PC-3 (cell line): Measurements from ENCODE around the gene BRINP2.

ENCODE experiments used
- EZH2 ChIP-seq: fragments of 300-600 bp; sonication (generic); IDR thresholded peaks from one replicate; pipeline ENCODE4 v1.6.1; 2017; ENCODE audit warnings: antibody characterized with exemption, mild to moderate bottlenecking, low read length; ENCODE audit not compliant: unreplicated experiment
- EZH2phosphoT487 ChIP-seq: fragments of 300-600 bp; sonication (generic); IDR thresholded peaks from 2 replicates; pipeline ENCODE4 v1.6.1; 2018; ENCODE audit warnings: mild to moderate bottlenecking, antibody characterized with exemption, low read length, borderline replicate concordance
- TF ChIP-seq, protein P1 (sequence below): fragments of 300-600 bp; sonication (generic); conservative IDR thresholded peaks from 2 replicates; pipeline ENCODE4 v1.5.1; 2017; ENCODE audit warnings: antibody characterized with exemption, low read depth, mild to moderate bottlenecking, low read length

- TF ChIP-seq, protein P1, sequence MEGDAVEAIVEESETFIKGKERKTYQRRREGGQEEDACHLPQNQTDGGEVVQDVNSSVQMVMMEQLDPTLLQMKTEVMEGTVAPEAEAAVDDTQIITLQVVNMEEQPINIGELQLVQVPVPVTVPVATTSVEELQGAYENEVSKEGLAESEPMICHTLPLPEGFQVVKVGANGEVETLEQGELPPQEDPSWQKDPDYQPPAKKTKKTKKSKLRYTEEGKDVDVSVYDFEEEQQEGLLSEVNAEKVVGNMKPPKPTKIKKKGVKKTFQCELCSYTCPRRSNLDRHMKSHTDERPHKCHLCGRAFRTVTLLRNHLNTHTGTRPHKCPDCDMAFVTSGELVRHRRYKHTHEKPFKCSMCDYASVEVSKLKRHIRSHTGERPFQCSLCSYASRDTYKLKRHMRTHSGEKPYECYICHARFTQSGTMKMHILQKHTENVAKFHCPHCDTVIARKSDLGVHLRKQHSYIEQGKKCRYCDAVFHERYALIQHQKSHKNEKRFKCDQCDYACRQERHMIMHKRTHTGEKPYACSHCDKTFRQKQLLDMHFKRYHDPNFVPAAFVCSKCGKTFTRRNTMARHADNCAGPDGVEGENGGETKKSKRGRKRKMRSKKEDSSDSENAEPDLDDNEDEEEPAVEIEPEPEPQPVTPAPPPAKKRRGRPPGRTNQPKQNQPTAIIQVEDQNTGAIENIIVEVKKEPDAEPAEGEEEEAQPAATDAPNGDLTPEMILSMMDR, result no peak
- TF ChIP-seq EZH2phosphoT487, result no peak
- no peak for TF ChIP-seq EZH2
These were observed 73.0 kb downstream of the BRINP2 start for GRCh38 chr1:177243773-177244172.
